T follicular helper cell (primary cell): ENCODE data around the gene SORCS3.

Source experiments
- DNase-seq: peaks from one replicate; pipeline ENCODE4 v3.0.0-alpha.2; 2020; ENCODE audit warnings: low read depth
- total RNA-seq, 2 experiments: gene quantifications; one replicate each; lab custom pipeline; 2026; lab: John Stamatoyannopoulos, UW

The SORCS3 gene
- total RNA-seq: 0 reads per million in 2 experiments

GRCh38 chr10:104641187-104641936, at the start of gene SORCS3:
SORCS3 (plus strand) TSS chr10:104641290.
- no peak for DNase-seq

GRCh38 chr10:104591441-104591840, 49.6 kb upstream of the SORCS3 start:
- no peak for DNase-seq

- no peak for DNase-seq
These were observed 39.9 kb upstream of the SORCS3 start for GRCh38 chr10:104601166-104601565.

- DNase-seq: no peak
These were observed 32.8 kb upstream of the SORCS3 start for GRCh38 chr10:104608091-104608828.

GRCh38 chr10:104612571-104613205, 28.4 kb upstream of the SORCS3 start:
- DNase-seq: no peak

- DNase-seq: no peak
These were observed 27.7 kb upstream of the SORCS3 start for GRCh38 chr10:104613406-104613805.

GRCh38 chr10:104614245-104614831, 26.8 kb upstream of the SORCS3 start:
- DNase-seq: peak; percentile 3

- no peak for DNase-seq
These were observed 26.0 kb upstream of the SORCS3 start for GRCh38 chr10:104615136-104615535.

GRCh38 chr10:104617831-104618230, 23.3 kb upstream of the SORCS3 start:
- DNase-seq: no peak

GRCh38 chr10:104622175-104622574, 18.9 kb upstream of the SORCS3 start:
- DNase-seq: no peak

- no peak for DNase-seq
These were observed 18.4 kb upstream of the SORCS3 start for GRCh38 chr10:104622598-104623209.

- DNase-seq: no peak
These were observed 10.4 kb upstream of the SORCS3 start for GRCh38 chr10:104630731-104631130.

GRCh38 chr10:104631946-104632345, 9.1 kb upstream of the SORCS3 start:
- DNase-seq: no peak

- no peak for DNase-seq
These were observed 2.1 kb upstream of the SORCS3 start for GRCh38 chr10:104638861-104639589.

GRCh38 chr10:104639590-104640338, 1.3 kb upstream of the SORCS3 start:
- no peak for DNase-seq

GRCh38 chr10:104640339-104641186, 527 bp upstream of the SORCS3 start:
- DNase-seq: no peak

- no peak for DNase-seq
These were observed 1.0 kb downstream of the SORCS3 start for GRCh38 chr10:104641937-104642657.

GRCh38 chr10:104642658-104643302, 1.7 kb downstream of the SORCS3 start:
- DNase-seq: no peak
